ENCODE measurements around the gene MAMDC2. TPM values are rescaled to one million over a fixed set of nuclear protein-coding genes. Genes with fewer than 3 reads are reported as not detected.

The MAMDC2 gene
- total RNA-seq, 1 donor from 2014 or later: 4.0 TPM

- no peak for TF ChIP-seq CTCF (conservative IDR thresholded peaks at IDR 0.05)
- Mint-ChIP-seq H3K4me3 (peak overlapping the region; percentile 74), H3K9me3 (no peaks in the 10 kb centered on the region), H3K27ac (peak overlapping the region; percentile 86), H3K4me1 (ENCODE audit: unreplicated experiment) (peaks cover 56% of the 10 kb centered on the region), H3K27me3 (no peaks in the 10 kb centered on the region), H3K36me3 (peaks cover 10% of the 10 kb centered on the region)
- no peak for DNase-seq (ENCODE audit: extremely low spot score, unreplicated experiment)
Measured at GRCh38 chr9:70256123-70256551, 212.5 kb downstream of the MAMDC2 start.

- no peak for TF ChIP-seq CTCF (conservative IDR thresholded peaks at IDR 0.05)
- peaks cover 69% of the 10 kb centered on the region for H3K4me1 Mint-ChIP-seq (ENCODE audit: unreplicated experiment)
- no peaks in the 10 kb centered on the region for H3K27me3 Mint-ChIP-seq
- DNase-seq (ENCODE audit: extremely low spot score, unreplicated experiment): no peak
- peaks cover 24% of the 10 kb centered on the region for H3K36me3 Mint-ChIP-seq
- peaks cover 5% of the 10 kb centered on the region for H3K9me3 Mint-ChIP-seq
- peak overlapping the region; percentile 99 for H3K27ac Mint-ChIP-seq
- peak overlapping the region; percentile 95 for H3K4me3 Mint-ChIP-seq
Measured at GRCh38 chr9:70257502-70257901, 213.9 kb downstream of the MAMDC2 start.

- Mint-ChIP-seq H3K27me3 (no peaks in the 10 kb centered on the region), H3K36me3 (peaks cover 29% of the 10 kb centered on the region), H3K9me3 (peaks cover 5% of the 10 kb centered on the region), H3K4me1 (ENCODE audit: unreplicated experiment) (peaks cover 69% of the 10 kb centered on the region), H3K27ac (peak overlapping the region; percentile 99), H3K4me3 (peak overlapping the region; percentile 95)
- no peak for DNase-seq (ENCODE audit: extremely low spot score, unreplicated experiment)
- no peak for TF ChIP-seq CTCF (conservative IDR thresholded peaks at IDR 0.05)
Measured at GRCh38 chr9:70257991-70258691, 214.5 kb downstream of the MAMDC2 start.

GRCh38 chr9:70258692-70259511 is 215.3 kb downstream of the MAMDC2 start, which contains the start of gene SMC5:
TSS of gene SMC5 (plus strand) at chr9:70258978. CDS start at chr9:70259079, 101 bp downstream.
- no peaks in the 10 kb centered on the region for H3K27me3 Mint-ChIP-seq
- H3K36me3 Mint-ChIP-seq: peaks cover 29% of the 10 kb centered on the region
- peaks cover 5% of the 10 kb centered on the region for H3K9me3 Mint-ChIP-seq
- H3K27ac Mint-ChIP-seq: peak within 1 kb of the TSS; percentile 99
- no peak for TF ChIP-seq CTCF (conservative IDR thresholded peaks at IDR 0.05)
- DNase-seq (ENCODE audit: extremely low spot score, unreplicated experiment): peak; percentile 95
- peak within 1 kb of the TSS; percentile 95 for H3K4me3 Mint-ChIP-seq
- H3K4me1 Mint-ChIP-seq (ENCODE audit: unreplicated experiment): peaks cover 64% of the 10 kb centered on the region

- Mint-ChIP-seq H3K9me3 (peaks cover 5% of the 10 kb centered on the region), H3K4me3 (peak overlapping the region; percentile 95), H3K27ac (peak overlapping the region; percentile 99), H3K4me1 (ENCODE audit: unreplicated experiment) (peaks cover 59% of the 10 kb centered on the region), H3K27me3 (no peaks in the 10 kb centered on the region), H3K36me3 (peaks cover 33% of the 10 kb centered on the region)
- DNase-seq (ENCODE audit: extremely low spot score, unreplicated experiment): no peak
- TF ChIP-seq CTCF (conservative IDR thresholded peaks at IDR 0.05): no peak
Measured at GRCh38 chr9:70259512-70259802, 215.8 kb downstream of the MAMDC2 start.
